AG04450 (cell line): ENCODE results near the gene STKLD1. TPM values are rescaled to one million over a fixed set of nuclear protein-coding genes. Genes with fewer than 3 reads are reported as not detected.
"Not testable (repeated sequence)": the region's sequence is repeated elsewhere in the genome, so short reads cannot be mapped to it uniquely, and the experiment has no call there.

Experiments
- CTCF ChIA-PET: fragments of 300-600, 350-600 bp; formaldehyde crosslinking; extraction: SDS; loops from one replicate; lab custom pipeline; 2022; ENCODE audit warnings: antibody characterized with exemption, inconsistent platforms; lab: Charles Lee
- POLR2A ChIA-PET: fragments of 350-600 bp; formaldehyde crosslinking; extraction: SDS; loops from one replicate; lab custom pipeline; 2021; ENCODE audit warnings: antibody characterized with exemption, inconsistent platforms; lab: Yijun Ruan, JAX
- DNase-seq: peaks from one replicate; pipeline ENCODE4 v3.0.0-alpha.2; 2011; ENCODE audit warnings: low read depth, low spot score
- H3K27ac ChIP-seq: one replicate; pipeline ENCODE4 v1.5.1; 2012; ENCODE audit warnings: low read depth, low read length, control low read depth
- H3K27me3 ChIP-seq: one replicate; pipeline ENCODE4 v1.6.0; 2012; ENCODE audit warnings: low read length; ENCODE audit not compliant: control insufficient read depth, insufficient read depth
- H3K4me3 ChIP-seq: 2 replicates; pipeline ENCODE4 v1.5.1; 2011; ENCODE audit warnings: mild to moderate bottlenecking, low read depth, low read length, control low read depth
- H3K9me3 ChIP-seq: 2 replicates; pipeline ENCODE4 v1.5.1; 2012; ENCODE audit warnings: low read length; ENCODE audit not compliant: control insufficient read depth, insufficient read depth
- polyA plus RNA-seq: library from polyadenylated mRNA; depleted of rRNA; stranded (reverse); fragments of >200 nt; gene quantifications from 2 replicates; pipeline ENCODE4 v1.2.3, GENCODE V29; 2011
- TF ChIP-seq, protein P1 (sequence below): IDR thresholded peaks from 2 replicates; pipeline ENCODE4 v1.5.1; 2011; ENCODE audit warnings: low read depth, low read length, control low read depth, inconsistent platforms

The STKLD1 gene
- polyA plus RNA-seq, 1 experiment: 0.95 TPM

DNA sequence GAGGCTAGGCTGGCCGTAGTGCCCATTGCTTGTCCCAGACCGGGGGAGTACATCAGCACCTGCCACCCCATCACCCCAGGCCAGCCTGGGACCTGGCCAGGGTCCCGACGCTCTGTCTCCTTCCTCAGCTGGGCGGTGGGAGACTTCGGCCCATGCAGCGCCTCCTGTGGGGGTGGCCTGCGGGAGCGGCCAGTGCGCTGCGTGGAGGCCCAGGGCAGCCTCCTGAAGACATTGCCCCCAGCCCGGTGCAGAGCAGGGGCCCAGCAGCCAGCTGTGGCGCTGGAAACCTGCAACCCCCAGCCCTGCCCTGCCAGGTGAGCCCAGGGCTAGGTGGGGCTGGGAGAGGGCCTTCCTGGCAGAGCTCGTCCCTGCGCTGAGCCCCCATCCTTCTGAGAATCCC is 67.1 kb downstream of the STKLD1 start:
- H3K27ac ChIP-seq: no peak overlapping the region
- CTCF ChIA-PET: no interaction called here
- TF ChIP-seq, protein P1, sequence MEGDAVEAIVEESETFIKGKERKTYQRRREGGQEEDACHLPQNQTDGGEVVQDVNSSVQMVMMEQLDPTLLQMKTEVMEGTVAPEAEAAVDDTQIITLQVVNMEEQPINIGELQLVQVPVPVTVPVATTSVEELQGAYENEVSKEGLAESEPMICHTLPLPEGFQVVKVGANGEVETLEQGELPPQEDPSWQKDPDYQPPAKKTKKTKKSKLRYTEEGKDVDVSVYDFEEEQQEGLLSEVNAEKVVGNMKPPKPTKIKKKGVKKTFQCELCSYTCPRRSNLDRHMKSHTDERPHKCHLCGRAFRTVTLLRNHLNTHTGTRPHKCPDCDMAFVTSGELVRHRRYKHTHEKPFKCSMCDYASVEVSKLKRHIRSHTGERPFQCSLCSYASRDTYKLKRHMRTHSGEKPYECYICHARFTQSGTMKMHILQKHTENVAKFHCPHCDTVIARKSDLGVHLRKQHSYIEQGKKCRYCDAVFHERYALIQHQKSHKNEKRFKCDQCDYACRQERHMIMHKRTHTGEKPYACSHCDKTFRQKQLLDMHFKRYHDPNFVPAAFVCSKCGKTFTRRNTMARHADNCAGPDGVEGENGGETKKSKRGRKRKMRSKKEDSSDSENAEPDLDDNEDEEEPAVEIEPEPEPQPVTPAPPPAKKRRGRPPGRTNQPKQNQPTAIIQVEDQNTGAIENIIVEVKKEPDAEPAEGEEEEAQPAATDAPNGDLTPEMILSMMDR: no peak
- no peak overlapping the region for H3K4me3 ChIP-seq
- H3K27me3 ChIP-seq: peaks cover 43% of the 10 kb centered on the region
- no peak for DNase-seq
- POLR2A ChIA-PET: no interaction called here
- no peaks in the 10 kb centered on the region; the same call in 1 of the 2 replicates for H3K9me3 ChIP-seq

DNA sequence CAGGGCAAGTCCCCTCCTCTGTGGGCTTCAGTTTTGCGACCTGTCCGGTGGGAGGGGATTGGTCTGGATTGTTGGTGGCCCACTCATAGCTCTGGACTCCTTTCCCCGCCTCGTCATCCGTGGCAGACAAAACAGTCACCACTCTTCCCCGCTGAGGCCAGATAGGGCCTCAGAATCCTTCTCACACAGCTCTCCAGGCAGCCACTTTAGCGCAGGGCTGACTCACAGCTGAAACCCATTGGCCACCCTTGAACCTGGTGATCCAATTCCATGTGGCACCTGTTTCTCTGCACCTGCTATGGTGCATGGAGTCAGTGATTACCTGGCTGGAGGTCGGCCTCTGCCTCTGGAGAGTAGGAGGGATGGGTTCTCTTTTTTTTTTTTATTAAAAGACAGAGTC is 67.8 kb downstream of the STKLD1 start:
- peaks cover 43% of the 10 kb centered on the region for H3K27me3 ChIP-seq
- ChIA-PET CTCF (interaction anchor here (1.6 kb wide), 1 partner anchor 15 kb away, joined by 3 read pairs; no protein-coding TSS in a partner anchor), POLR2A (no interaction called here)
- no peak overlapping the region for H3K27ac ChIP-seq
- H3K4me3 ChIP-seq: no peak overlapping the region
- DNase-seq: no peak
- no peaks in the 10 kb centered on the region; the same call in 1 of the 2 replicates for H3K9me3 ChIP-seq
- TF ChIP-seq, protein P1: no peak

DNA sequence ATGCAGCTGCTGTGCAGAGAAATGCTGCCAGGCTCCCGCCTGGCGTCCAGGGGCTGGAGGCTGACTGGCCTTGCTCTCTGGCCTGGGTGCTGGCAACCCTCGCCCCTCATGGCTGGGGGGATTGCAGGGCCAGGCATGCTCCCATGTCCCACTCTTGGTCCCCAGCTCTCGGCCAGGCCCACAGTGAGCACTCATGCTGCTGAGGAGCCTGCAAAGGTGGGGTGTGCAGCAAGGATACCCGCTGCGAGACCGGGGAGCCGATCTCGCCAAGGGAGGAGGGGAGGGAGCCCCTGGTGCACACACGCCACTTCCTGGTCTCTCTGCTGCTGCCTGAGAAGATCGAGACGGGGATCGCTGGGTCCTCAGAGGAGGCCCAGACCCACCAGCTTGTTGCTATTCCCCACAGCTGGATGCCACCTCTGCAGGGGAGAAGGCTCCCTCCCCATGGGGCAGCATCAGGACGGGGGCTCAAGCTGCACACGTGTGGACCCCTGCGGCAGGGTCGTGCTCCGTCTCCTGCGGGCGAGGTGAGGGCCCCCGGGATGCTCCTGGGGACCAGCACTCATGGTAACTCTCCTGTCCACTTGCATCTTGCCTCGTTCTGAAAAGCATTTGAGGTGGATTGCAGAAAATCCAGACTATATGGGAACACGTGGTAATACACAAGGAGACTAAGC is 69.3 kb downstream of the STKLD1 start:
- POLR2A ChIA-PET: interaction anchor here (0.7 kb wide), 1 partner anchor 10 kb away, joined by 4 read pairs; no protein-coding TSS in a partner anchor
- H3K4me3 ChIP-seq: no peak overlapping the region
- CTCF ChIA-PET: interaction anchor here (0.6 to 1.6 kb wide), 2 partner anchors 14 to 18 kb away, joined by 3 read pairs; no protein-coding TSS in a partner anchor
- TF ChIP-seq, protein P1: no peak
- peaks cover 32% of the 10 kb centered on the region for H3K27me3 ChIP-seq
- no peaks in the 10 kb centered on the region; the same call in 1 of the 2 replicates for H3K9me3 ChIP-seq
- H3K27ac ChIP-seq: no peak overlapping the region
- no peak for DNase-seq

DNA sequence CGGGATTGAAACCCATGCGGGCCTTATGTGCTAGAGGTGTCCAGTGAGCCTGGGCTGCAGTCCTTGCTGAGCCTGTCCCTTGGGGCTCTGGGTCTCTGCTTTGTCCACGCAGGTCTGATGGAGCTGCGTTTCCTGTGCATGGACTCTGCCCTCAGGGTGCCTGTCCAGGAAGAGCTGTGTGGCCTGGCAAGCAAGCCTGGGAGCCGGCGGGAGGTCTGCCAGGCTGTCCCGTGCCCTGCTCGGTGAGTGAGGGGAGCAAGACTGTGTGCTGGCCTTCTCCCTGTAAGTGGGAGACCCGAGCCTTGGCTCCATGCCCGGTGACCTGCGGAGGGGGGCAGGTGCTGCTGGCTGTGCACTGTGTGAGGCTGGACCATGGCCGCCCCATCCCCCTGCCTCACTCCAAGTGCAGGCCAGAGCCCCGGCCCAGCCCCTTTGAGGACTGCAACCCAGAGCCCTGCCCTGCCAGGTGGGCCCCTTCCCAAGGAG is 72.4 kb downstream of the STKLD1 start:
- H3K9me3 ChIP-seq: no peaks in the 10 kb centered on the region
- DNase-seq: no peak
- ChIA-PET CTCF (no interaction called here), POLR2A (no interaction called here)
- no peak overlapping the region for H3K4me3 ChIP-seq
- H3K27ac ChIP-seq: no peak overlapping the region
- TF ChIP-seq, protein P1: no peak
- H3K27me3 ChIP-seq: peaks cover 29% of the 10 kb centered on the region

DNA sequence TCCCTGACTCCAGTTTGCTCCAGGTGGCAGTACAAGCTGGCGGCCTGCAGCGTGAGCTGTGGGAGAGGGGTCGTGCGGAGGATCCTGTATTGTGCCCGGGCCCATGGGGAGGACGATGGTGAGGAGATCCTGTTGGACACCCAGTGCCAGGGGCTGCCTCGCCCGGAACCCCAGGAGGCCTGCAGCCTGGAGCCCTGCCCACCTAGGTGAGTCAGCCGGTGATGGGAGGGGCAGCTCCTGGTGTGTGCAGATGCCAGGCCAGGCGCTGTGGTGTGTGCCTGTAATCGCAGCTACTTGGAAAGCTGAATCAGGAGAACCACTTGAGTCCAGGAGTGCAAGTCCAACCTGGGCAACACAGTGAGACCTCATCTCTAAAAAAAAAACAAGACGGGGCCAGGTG is 73.6 kb downstream of the STKLD1 start:
- no peak for DNase-seq
- CTCF ChIA-PET: no interaction called here
- Histone ChIP-seq H3K9me3 (no peaks in the 10 kb centered on the region), H3K27ac (no peak overlapping the region), H3K27me3 (peaks cover 20% of the 10 kb centered on the region), H3K4me3 (no peak overlapping the region)
- TF ChIP-seq, protein P1: no peak
- POLR2A ChIA-PET: no interaction called here

DNA sequence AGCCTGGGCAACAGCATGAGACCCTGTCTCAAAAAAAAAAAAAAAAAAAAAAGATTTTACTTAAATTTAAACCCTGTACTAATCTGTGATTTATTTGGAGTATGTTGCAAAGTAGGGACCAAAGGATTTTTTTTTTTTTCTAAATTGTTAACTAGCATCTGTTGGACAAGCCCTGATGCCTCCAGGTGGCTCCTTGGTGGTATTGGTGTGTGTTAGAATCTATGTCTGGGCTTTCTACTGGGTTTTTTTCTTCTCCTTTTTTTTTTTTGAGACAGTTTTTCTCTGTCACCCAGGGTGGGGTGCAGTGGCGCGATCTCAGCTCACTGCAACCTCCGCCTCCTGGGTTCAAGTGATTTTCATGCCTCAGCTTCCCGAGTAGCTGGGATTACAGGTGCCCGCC is 75.7 kb downstream of the STKLD1 start:
- H3K9me3 ChIP-seq, H3K27me3 ChIP-seq, CTCF ChIA-PET, DNase-seq, H3K4me3 ChIP-seq, H3K27ac ChIP-seq, POLR2A ChIA-PET: not testable (repeated sequence)
